B cell (primary cell): Measurements from ENCODE around the gene RMI2. TPM values are rescaled to one million over a fixed set of nuclear protein-coding genes. Genes with fewer than 3 reads are reported as not detected.

Source experiments
- ATAC-seq: fragments of 200-7000 bp; cut with Tn5 transposase; one replicate; pipeline ENCODE4 v1.10.0; 2021; ENCODE audit warnings: low read depth, mild to moderate bottlenecking, moderate number of reproducible peaks, moderate library complexity
- CTCF ChIA-PET: fragments of 350-600 bp; sonication (Branson Sonifier 250); formaldehyde crosslinking; loops from one replicate; lab custom pipeline; 2021; ENCODE audit warnings: antibody characterized with exemption, inconsistent platforms; lab: Charles Lee
- POLR2A ChIA-PET: fragments of 350-600 bp; sonication (Branson Sonifier 250); formaldehyde crosslinking; loops from one replicate; lab custom pipeline; 2021; ENCODE audit warnings: antibody characterized with exemption; lab: Charles Lee
- DNase-seq: peaks from one replicate; pipeline ENCODE4 v3.0.0; 2013
- H2AFZ ChIP-seq: 2 replicates; pipeline ENCODE4 v1.6.1; 2012; ENCODE audit warnings: mild to moderate bottlenecking, low read depth, low read length; ENCODE audit not compliant: insufficient read depth, poor library complexity, severe bottlenecking
- H3K27ac ChIP-seq, 2 donors: 1 replicate in 1 of 2; 2 replicates in 1 of 2; pipeline ENCODE4 v1.5.1; 2012 to 2013; ENCODE audit warnings: low read length in 2 of 2, mild to moderate bottlenecking in 2 of 2, moderate library complexity in 1 of 2
- H3K27me3 ChIP-seq, 4 experiments: fragments of 200-600 bp in 1 of 4; sonication (generic) in 1 of 4; replicated peaks in 1 of 4; 1 replicate in 2 of 4; 2 replicates in 2 of 4; pipeline versions ENCODE4 v1.6.1 to v1.7.0; 2013 to 2016; ENCODE audit warnings: low read length in 3 of 4, mild to moderate bottlenecking in 2 of 4, mixed read lengths in 1 of 4, moderate library complexity in 1 of 4; ENCODE audit not compliant: insufficient read depth in 4 of 4, control insufficient read depth in 3 of 4; ENCODE audit errors: control extremely low read depth in 1 of 4
- H3K36me3 ChIP-seq, 2 experiments: replicated peaks in 1 of 2; 1 replicate in 1 of 2; 2 replicates in 1 of 2; pipeline versions ENCODE4 v1.6.1 to v1.7.1; 2013; ENCODE audit warnings: low read length in 1 of 2; ENCODE audit not compliant: insufficient read depth in 2 of 2, control insufficient read depth in 1 of 2; ENCODE audit errors: control extremely low read depth in 1 of 2, extremely low read depth in 1 of 2
- H3K4me1 ChIP-seq, 2 donors: fragments of 200-600 bp in 1 of 2; sonication (generic) in 1 of 2; 1 replicate in 1 of 2; 2 replicates in 1 of 2; pipeline versions ENCODE4 v1.5.1 to v1.6.1; 2013 to 2017; ENCODE audit warnings: low read length in 2 of 2; ENCODE audit not compliant: control insufficient read depth in 2 of 2, insufficient read depth in 2 of 2
- H3K4me2 ChIP-seq: replicated peaks from 2 replicates; pipeline ENCODE3; 2012; ENCODE audit warnings: mild to moderate bottlenecking, low read depth, low read length; ENCODE audit not compliant: poor library complexity, severe bottlenecking
- H3K4me3 ChIP-seq, 5 experiments: fragments of 200-600 bp in 1 of 5; sonication (generic) in 1 of 5; 1 replicate in 3 of 5; 2 replicates in 2 of 5; pipeline versions ENCODE4 v1.5.1 to v1.7.0; 2011 to 2016; ENCODE audit warnings: low read length in 4 of 5, mild to moderate bottlenecking in 4 of 5, low read depth in 2 of 5, control low read depth in 1 of 5, moderate library complexity in 1 of 5; ENCODE audit not compliant: insufficient read depth in 1 of 5; ENCODE audit errors: control extremely low read depth in 1 of 5, extremely low read depth in 1 of 5
- H3K79me2 ChIP-seq: fragments of 200-600 bp; sonication (generic); one replicate; pipeline ENCODE4 v1.6.0; 2016; ENCODE audit warnings: low read length; ENCODE audit not compliant: control insufficient read depth, insufficient read depth
- H3K9ac ChIP-seq: fragments of 200-600 bp; sonication (generic); 2 replicates; pipeline ENCODE4 v1.6.1; 2017; ENCODE audit warnings: mild to moderate bottlenecking, low read length, moderate library complexity
- H3K9me3 ChIP-seq, 3 donors: one replicate each; pipeline versions ENCODE4 v1.6.1 to v1.7.1; 2013; ENCODE audit warnings: low read length in 2 of 3; ENCODE audit not compliant: control insufficient read depth in 2 of 3, insufficient read depth in 1 of 3; ENCODE audit errors: control extremely low read depth in 1 of 3
- H4K20me1 ChIP-seq: 2 replicates; pipeline ENCODE4 v1.6.0; 2012; ENCODE audit warnings: mild to moderate bottlenecking, low read length; ENCODE audit not compliant: insufficient read depth, control insufficient read depth, poor library complexity, severe bottlenecking
- H3K27ac Mint-ChIP-seq: one replicate; pipeline ENCODE4 v1.8.0; 2021; ENCODE audit warnings: mixed read lengths
- H3K27me3 Mint-ChIP-seq: one replicate; pipeline ENCODE4 v1.8.0; 2021; ENCODE audit warnings: mixed read lengths
- H3K4me1 Mint-ChIP-seq: one replicate; pipeline ENCODE4 v1.8.0; 2021; ENCODE audit warnings: mixed read lengths
- H3K4me3 Mint-ChIP-seq: one replicate; pipeline ENCODE4 v1.8.0; 2021; ENCODE audit warnings: mixed read lengths
- H3K9me3 Mint-ChIP-seq: one replicate; pipeline ENCODE4 v1.8.0; 2022; ENCODE audit warnings: mixed read lengths; ENCODE audit not compliant: insufficient read depth
- CTCF ChIP-seq: fragments of 200-600 bp; IDR thresholded peaks from one replicate; pipeline ENCODE4 v1.8.0; 2022; ENCODE audit warnings: antibody characterized with exemption, mild to moderate bottlenecking
- EZH2 ChIP-seq: IDR thresholded peaks from 2 replicates; pipeline ENCODE4 v1.6.1; 2012; ENCODE audit warnings: borderline replicate concordance, low read depth, mild to moderate bottlenecking, moderate library complexity, low read length; ENCODE audit not compliant: insufficient read depth, poor library complexity, severe bottlenecking
- WGBS: methylation state at CpG from one replicate; pipeline ENCODE4 v1.1.5; 2013; ENCODE audit warnings: missing lambda C conversion rate; ENCODE audit not compliant: insufficient coverage; 5-methylcytosine and 5-hydroxymethylcytosine counted together
- intact Hi-C: fragments of 100-400 bp; cut with micrococcal nuclease; formaldehyde crosslinking; loops from one replicate; pipeline ENCODE4 v1.10.0; 2022
- polyA plus RNA-seq: library from polyadenylated mRNA; depleted of rRNA; stranded (reverse); fragments of >200 nt; gene quantifications from 2 replicates; pipeline ENCODE4 v1.2.3, GENCODE V29; 2012
- total RNA-seq, 2 donors: library from RNA; stranded (reverse); fragments of 120-200 nt in 1 of 2; gene quantifications; 1 replicate in 1 of 2; 2 replicates in 1 of 2; pipeline versions ENCODE4 v1.2.3 to v1.2.4, GENCODE V29; 2013 to 2022

RMI2 gene
- total and polyA plus RNA-seq, 2 donors (not counting 1 experiment from before 2014, with no cell fraction given): 2.3 to 27.0 TPM

GRCh38 chr16:11307639-11308492 is 37.4 kb upstream of the RMI2 start:
- ATAC-seq: no peak
- intact Hi-C loops: no loop called here
- ChIA-PET POLR2A (interaction anchor here (0.9 to 6.8 kb wide), 5 partner anchors 10 to 51 kb away, joined by 3 to 118 read pairs (median 89); partner anchors contain the start of gene SOCS1), CTCF (interaction anchor here (1.4 to 6.9 kb wide), 7 partner anchors 9 to 354 kb away, joined by 3 to 136 read pairs (median 31); partner anchors contain the start of gene SOCS1)
- Mint-ChIP-seq H3K27me3 (no peaks in the 10 kb centered on the region), H3K4me3 (no peak overlapping the region), H3K9me3 (no peaks in the 10 kb centered on the region), H3K27ac (peak overlapping the region; percentile 67), H3K4me1 (peaks cover 68% of the 10 kb centered on the region)
- no peaks in the 10 kb centered on the region for H3K79me2 ChIP-seq
- TF ChIP-seq EZH2: no peak
- TF ChIP-seq CTCF: no peak
- peaks cover 0 to 24% (median 7%) of the 10 kb centered on the region in 3 donors for H3K9me3 ChIP-seq
- H4K20me1 ChIP-seq: no peaks in the 10 kb centered on the region
- H3K27me3 ChIP-seq: no peaks in the 10 kb centered on the region
- no peaks in the 10 kb centered on the region for H3K36me3 ChIP-seq
- H3K4me3 ChIP-seq: no peak overlapping the region
- H2AFZ ChIP-seq: no peak overlapping the region
- no peak for DNase-seq
- H3K4me1 ChIP-seq: peaks cover 67 to 79% of the 10 kb centered on the region in 2 donors
- WGBS: 84% methylated on average over 21 of the region's 21 CpGs
- peak overlapping the region; percentile 25 for H3K9ac ChIP-seq
- H3K4me2 ChIP-seq: peak overlapping the region; percentile 73
- H3K27ac ChIP-seq: peak overlapping the region; percentile 46 to 96
